ENCODE measurements around the gene SLC17A2.

The SLC17A2 gene

DNA sequence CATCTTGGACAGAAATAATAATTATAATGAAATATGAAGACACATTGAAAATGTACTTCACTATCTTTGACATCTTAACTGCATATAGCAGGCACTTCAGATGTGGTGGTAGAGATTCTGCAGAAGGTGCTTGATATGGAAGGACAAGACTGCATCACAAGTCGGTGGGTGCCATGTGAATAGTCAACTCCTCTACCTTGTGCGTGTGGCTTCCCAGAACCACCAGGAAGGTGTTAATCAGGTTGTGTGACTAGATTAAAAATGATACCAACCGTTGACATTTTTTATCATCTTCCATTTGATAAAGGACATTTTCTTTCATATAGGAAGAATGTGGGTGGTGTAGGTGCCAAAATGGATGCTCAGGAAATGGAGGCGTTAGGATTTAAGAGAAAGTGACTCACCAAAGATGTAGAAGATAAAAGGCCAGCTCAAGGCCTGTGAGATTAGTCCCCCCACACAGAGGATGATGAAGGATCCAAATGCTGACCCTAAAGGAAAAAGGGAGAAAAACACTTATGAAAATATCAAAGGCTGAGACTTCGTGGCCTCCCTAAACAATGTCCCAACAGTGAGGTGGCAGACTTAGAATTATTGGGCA lies 12.3 kb downstream of the SLC17A2 start:
- DNase-seq = no peak

- no peak for DNase-seq
Observed at GRCh38 chr6:25916789-25917490, 13.6 kb downstream of the SLC17A2 start.

GRCh38 chr6:25916330-25916729 lies 14.2 kb downstream of the SLC17A2 start:
- DNase-seq = no peak

DNA sequence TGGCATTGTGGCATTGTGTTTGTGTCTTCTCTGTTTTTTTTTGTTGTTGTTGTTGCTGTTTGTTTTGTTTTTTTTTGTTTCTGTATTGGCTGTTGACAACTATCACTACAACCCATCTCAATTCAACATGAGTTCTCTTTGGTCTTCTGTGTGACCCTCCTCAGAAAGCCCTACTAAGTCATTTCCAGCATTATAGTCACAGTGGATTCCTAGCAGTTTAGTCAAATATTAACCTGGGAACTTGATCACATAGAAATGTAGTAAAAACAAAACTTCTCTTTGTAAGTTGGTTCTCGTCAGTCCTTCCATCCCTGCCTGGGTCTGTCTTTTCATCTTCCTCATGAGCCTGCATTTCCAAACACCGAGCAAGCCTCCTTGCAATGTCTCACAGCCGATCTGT lies 16.8 kb downstream of the SLC17A2 start:
- no peak for DNase-seq

DNA sequence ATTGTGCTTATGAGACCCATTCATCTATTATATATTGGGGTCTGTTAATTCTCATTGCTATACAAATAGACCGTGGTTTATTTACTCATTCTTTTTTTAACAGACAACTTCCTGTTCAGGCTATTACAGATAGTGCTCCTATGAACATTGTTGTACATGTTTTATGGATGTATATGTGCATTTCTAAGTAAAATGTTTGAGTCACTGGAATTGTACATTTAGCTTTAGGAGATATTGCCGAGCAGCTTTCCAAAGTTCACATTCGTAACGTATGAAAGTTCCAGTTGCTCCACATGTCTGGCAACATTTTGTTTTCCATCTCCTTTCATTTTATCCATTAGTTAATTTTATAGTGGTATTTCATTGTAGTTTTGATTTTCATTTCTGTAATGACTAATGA lies 19.1 kb downstream of the SLC17A2 start:
- DNase-seq = no peak

DNA sequence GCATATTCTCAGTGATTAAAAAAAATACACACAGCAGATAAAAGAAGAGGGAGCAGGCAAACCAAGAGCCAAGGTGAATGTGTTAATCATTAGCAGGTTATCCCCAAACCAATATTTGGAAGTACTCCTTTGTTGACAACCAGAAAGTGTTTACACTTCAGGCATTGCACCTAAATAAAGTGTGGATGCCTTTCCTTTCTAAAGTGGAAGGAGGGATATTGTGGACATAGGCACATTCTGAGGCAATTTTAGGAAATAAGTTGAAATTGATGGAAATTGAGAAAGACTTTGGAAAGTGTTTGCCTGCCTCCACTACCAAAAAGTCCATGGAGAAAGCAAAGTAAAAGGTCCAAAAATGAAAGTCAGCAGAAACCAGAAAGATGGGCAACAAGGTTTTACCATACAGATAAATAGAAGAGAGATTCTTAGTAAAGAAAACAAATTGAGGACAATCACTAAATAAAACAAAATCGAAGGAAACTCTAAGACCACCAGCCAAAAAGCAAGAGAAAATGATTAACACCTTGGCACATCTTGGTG lies 22.9 kb downstream of the SLC17A2 start:
- DNase-seq = no peak

DNA sequence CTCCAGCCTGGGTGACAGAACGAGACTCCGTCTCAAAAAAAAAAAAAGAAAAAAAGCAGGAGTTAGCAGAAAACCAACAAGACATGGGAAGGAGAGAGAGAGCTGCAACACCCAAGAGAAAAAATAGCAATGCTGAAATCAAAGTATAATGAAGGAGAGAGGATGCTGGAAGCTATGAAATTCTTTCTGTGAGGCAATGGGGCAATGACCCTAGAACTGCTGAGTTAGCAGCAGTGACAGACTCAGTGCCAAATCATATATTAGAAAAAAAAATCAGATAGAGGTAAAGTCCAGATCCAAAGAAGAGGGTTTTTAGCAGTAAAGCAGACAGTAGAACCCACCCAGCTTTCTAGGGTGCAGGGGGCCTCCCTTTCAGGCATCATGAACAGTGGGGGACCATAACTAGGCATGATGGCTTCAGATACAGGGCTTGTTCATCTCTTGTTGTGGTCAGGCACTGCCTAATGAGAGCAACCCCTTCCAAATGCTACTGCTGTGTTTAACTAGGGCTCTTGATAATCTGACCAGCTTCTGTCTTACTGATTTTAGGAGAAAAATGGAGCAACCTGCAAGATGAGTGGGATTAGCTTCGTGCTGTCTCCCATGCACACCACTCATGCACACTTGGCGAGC lies 26.9 kb downstream of the SLC17A2 start:
- no peak for DNase-seq

GRCh38 chr6:25902071-25902470 lies 28.4 kb downstream of the SLC17A2 start:
- DNase-seq = no peak

DNA sequence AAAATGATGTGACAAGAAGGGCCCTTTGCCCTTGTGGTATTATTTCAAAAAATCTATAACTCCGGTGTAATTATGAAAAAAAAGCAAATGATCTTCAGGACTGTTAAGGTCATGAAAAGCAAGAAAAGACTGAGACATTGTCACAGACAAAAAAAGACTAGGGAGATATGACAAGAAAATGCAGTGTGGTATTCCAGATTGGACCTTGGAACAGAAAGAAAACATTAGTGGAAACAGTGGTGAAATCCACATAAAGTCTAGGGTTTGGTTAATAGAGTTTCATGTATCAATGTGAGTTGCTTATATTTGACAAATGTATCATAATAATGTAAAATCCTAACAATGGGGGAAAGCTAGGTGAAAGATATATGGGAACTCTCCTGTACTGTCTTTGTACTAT lies 29.6 kb downstream of the SLC17A2 start:
- no peak for DNase-seq

DNA sequence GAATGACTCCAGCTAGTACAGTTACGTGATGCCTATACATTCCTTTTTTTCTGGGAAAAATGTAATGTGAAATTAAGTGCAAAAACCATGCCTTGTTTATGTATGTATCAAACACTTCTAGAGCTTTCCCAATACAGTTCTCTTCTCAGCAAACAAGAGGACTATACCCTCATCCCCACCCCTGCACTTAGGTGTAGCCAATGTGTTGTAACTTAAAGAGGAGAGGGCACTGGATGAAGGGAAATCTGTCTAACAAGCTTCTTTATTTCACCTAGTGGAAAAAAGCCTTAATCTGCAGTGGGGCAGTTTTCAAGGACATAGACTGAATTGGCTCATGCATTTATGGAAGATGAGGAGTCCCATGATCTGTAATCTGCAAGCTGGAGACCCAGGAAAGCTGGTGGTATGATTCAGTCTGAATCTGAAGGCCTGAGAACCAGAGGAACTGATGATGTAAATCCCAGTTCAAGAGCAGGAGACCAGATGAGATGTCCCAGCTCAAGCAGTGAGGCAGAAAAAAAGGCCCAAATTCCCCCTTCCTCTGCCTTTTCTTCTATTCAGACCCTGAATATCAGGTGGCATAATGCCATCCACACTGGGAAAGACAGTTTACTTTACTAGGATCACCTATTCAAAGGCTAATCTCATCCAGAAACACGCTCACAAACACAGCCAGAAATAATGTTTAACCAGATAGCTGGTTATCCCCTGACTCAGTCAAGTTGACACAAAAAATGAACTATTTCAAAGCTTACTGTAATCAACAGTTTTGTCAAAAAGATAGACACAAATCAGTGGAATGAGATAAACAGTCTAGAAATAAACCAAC lies 30.7 kb downstream of the SLC17A2 start:
- no peak for DNase-seq

DNA sequence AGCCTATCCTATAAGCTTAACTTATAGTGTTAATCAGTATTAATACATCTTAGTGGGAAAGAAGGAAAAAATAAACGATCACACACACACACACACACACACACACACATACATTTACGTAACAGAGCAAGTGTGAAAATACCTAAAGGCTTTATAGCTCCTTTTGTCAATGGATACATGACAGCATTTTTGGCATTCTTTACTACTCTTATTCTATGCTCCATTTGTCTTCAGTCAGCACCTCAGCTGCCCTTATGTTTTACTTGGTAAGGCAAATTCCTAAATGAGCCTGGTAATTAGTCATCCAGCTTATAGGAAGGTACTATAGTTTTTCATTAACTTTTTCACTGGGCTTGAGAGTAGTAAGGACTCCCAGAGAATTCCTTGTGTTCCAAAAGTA lies 31.4 kb downstream of the SLC17A2 start:
- DNase-seq = no peak

DNA sequence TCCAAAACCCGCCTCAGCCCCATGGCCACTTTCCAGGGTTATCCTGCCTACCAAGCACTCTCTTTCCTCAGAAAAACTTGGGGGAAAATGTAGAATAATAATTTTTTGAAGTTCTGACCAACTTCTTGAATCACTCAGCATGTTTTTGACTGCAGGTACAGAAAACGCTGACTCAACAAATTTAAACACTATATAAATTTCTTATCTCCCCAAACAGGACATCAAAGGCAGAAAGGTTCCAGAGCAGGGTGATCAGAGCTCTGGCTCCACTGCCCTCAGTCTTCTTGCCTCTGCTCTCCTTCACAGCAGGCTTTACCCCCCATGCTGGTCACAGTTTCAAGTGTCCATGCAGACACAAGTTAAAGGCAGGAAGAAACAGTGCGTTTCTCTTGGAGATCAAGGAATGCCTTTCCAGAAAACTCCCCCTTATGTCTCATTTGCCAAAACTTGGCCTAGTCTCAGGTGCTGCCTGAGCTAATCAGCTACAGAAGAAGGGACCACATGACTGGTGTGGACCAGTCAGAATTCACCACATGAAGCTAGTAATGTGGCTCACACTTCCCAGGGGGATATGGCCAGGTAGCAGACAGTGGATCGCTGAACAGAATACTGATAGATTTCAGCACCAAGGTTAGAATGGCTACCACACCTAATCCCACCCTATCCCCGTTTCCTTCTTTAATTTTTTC lies 32.1 kb downstream of the SLC17A2 start:
- no peak for DNase-seq

DNA sequence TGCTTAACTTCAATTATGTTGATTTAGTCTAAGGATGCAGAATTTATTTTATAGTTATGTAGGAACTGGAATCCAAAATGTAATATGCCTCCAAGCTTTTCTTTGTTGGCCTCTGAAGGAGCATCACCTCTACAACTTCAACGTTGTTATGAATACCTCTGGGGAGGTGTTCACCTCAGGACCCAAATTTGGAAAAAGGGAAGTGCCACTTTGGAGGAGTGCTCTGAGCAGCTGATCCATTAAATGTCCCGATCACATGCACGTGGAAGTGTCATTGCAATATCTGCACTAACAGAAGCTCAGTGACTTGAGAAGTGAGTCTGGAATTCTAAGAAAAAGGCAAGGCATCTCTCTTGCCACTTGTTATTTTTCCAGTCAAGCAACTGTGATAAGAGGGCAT lies 34.2 kb downstream of the SLC17A2 start:
- DNase-seq = no peak

DNA sequence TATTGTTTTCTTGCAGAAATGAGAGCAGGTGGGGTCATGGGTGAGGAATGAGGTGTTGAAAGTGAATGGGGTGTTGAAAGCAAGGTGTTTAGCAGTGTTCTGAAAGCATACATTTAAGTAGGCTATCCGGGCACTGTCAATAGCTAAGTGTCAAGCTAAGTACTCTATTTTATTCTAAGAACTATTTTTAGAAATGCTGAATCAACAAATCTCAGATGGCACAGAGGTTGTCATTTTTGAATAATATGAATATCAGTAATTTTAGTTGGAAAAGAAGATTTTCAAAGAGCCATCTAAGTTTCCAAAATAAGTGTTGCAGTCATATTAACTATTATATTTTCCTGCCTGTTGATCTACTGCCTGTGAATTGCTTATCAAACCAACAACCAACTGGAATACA lies 34.7 kb downstream of the SLC17A2 start:
- DNase-seq = no peak

DNA sequence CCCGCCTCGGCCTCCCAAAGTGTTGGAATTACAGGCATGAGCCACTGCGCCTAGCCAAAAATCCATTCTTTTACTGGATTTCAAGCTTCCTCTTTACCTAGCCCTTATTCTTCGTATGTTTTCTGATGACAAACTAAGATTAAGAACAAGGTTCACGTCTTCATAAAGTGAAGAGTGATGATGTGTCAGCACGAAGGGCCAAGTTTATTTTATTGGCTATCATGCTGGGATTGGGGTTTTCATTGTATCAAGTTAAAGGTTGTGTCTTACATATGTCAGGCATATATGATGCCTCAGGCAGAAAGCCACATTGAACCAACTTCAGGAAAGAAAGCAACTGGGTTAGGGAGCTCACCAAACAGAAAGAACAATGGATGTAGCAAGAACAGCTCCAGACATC lies 36.7 kb downstream of the SLC17A2 start:
- no peak for DNase-seq

GRCh38 chr6:25892877-25893276 lies 37.6 kb downstream of the SLC17A2 start:
- no peak for DNase-seq

DNA sequence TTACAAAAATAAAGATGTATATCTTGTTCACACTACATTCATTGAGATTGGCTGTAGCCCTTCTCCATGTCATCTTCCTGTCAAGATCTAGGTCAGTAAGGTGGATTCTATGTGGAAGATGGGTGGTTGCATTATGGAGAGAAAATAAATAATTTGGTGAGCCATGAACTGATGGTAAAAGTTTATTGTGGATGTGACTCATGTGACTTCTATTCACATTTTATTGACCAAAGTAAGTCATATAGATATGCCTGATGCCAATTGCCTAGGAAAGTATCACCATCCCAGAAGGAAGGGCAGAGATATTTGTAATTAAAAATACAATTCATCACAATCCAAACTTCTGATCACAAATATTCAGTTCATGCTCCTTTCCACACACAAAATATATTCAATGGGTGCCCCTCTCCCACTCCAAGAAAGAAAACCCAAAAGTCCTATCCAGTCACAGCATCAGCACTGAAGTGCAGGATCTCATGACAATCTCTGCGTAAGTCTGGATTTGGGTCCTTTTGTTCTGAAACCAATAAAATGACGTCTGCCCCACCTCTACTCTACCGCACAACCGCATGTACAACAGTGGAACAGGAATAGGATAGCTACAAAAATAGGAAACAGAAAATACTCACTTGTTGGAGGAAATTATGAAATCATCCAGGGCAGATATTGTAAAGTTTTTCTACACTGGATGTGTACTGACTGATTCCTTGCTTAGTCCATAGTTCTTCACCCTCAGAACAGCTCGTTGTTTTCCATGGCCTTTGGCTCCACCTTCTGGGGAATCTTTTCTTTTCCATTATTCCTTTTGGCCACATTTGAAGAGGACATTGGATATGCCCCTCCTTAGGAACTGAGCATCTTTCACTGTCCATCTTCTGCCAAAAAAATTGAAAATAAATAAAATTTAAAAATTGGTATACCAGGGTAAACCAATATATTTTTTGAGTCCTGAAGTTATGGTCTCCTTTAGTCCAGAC lies 40.3 kb downstream of the SLC17A2 start:
- DNase-seq = peak; percentile 61

GRCh38 chr6:25888626-25889025 lies 41.9 kb downstream of the SLC17A2 start:
- DNase-seq = no peak

DNA sequence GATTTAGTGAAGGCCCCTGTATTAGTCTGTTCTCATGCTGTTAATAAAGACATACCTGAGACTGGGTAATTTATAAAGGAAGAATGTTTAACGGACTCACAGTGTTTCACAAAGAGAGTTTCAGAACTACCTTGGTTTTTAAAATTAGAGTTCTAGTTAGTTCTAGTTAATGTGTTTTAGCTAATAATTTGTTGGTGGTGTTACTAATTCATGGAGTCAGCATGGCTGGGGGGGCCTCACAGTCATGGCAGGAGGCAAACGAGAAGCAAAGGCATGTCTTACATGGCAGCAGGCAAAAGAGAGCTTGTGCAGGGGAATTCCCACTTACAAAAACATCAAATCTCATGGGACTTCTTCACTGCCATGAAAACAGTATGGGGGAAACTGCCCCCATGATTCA lies 44.4 kb downstream of the SLC17A2 start:
- DNase-seq = no peak

GRCh38 chr6:25883991-25884390 lies 46.5 kb downstream of the SLC17A2 start:
- no peak for DNase-seq

GRCh38 chr6:25883536-25883935 lies 47.0 kb downstream of the SLC17A2 start:
- no peak for DNase-seq

Measured in NCI-H2171 treated with DMSO at 0.1 percent for 48 hours (cell line).